AG09319 (cell line): Measurements from ENCODE around the gene DNAJC7.

ENCODE experiments used
- DNase-seq: peaks from one replicate; pipeline ENCODE4 v3.0.0-alpha.2; 2010; ENCODE audit warnings: low read depth; ENCODE audit errors: extremely low read depth
- CTCF ChIP-seq: IDR thresholded peaks from 2 replicates; pipeline ENCODE4 v1.5.1; 2011; ENCODE audit warnings: low read depth, mild to moderate bottlenecking, inconsistent platforms, low read length, moderate library complexity

The DNAJC7 gene

GRCh38 chr17:41984454-41984853 is 32.8 kb downstream of the DNAJC7 start:
- no peak for TF ChIP-seq CTCF
- no peak for DNase-seq

DNA sequence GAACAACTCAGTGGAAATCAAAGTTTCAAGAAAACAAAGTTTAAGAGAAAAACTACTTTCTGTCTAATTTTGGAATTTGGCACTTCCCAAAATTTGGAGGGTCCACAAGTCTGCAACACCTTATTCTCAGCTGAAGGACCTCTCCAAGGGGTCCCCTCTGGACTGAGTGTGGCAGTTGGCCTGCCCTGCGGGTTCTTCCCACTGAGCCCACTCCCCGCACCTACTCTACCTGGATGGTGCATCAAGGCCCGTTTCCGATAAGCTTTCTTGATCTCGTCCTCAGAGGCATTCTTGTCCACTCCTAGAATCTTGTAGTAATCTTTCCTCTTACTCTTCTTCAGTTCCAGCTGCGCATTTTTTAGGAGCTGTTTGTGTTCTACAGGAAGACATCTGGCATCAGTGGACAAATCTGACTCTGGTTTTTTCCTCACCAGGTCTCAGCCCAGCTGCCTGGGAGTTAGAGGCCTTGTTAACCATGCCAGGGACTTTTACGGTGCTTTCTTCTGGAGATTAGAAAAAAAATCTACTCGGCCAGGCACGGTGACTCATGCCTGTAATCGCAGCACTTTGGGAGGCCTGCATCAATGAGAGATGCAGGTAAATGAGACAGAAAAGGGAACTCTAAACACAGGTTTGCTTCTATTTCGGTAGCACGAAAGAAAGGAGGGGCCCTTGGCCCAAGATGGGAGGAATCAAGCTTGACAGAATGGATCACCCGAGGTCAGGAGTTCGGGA is 35.0 kb downstream of the DNAJC7 start:
- no peak for DNase-seq
- no peak for TF ChIP-seq CTCF

GRCh38 chr17:41977991-41978390 is 39.2 kb downstream of the DNAJC7 start:
- TF ChIP-seq CTCF: no peak
- no peak for DNase-seq

DNA sequence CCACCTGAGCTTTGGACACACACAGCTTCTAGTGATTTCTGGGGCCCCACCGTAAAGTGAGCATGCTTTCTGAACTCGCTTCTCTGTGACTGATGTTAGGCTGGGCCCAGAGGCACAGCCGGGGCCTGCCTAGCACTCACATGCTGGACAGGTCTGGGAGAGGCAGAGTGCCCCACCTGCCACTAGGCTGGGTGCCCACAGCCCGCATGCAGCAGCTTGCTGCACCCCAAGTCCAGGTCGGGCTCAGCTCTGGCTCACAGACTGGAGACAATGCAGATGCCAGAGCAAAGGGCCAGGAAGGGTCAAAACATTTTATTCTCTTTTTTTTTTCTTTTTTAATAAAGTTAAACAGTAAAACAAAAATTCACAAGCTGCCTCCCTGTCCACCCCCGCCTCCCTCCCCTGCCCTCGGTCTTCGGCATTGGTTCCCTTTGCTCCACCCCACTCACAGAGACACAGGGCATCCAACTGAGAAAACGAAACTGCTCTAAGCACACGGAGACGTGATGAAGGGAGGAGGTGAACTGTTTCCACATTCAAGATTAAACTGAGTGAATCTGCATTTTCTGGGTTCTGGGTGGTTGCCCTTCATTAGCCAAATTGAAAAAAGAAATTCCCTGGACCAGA is 41.0 kb downstream of the DNAJC7 start:
- DNase-seq: peak; percentile 31
- no peak for TF ChIP-seq CTCF

DNA sequence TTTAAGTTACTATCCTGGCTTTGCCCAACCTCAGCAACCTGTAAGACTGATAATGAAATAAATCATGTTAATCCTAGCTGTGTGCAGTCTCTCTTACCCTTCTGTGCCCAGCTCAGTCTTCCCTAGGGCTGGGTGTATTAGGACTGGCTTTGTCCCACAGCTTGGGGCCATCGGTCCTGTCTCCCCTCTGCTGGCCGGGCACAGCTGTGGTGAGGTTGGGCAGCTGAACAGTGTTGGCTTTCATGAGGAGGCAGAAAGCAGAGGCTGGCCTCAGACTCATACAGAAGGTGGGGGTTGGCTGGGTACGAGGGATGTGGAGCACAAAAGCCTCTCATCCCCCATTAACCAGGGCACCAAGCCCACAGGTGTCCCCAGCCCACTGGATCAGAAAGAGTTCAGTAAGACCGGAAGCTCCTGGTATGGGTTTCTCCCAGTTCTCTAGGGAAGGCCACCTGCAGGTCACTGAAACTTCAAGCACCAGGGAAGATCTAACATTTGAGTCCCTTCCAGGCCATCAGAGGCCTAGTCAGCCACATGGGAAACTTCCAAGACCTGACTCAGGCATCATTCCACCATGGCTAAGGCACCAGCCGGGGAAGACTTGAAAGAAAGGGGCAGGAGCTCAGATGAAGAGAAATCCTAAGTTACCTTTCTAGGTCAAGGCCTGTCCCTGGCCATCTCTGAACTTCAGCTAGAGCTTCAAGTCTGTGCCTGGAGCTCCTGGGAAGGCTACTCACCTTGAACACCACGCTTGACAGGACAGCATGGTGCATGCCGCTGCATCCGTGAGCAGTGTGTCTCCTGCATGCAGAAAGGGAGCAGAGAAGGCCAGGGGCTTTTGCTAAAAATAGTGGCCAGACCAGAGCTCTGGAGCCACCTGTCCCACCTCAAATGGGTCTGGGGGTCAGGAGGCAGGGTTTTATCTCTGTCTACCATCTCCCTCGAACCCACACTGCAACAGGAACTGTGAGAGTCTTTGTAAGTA is 41.8 kb downstream of the DNAJC7 start:
- TF ChIP-seq CTCF: no peak
- DNase-seq: peak; percentile 15

GRCh38 chr17:41974658-41975057 is 42.6 kb downstream of the DNAJC7 start:
- no peak for TF ChIP-seq CTCF
- no peak for DNase-seq
